ENCODE results near the gene SOD2.

SOD2 gene

DNA sequence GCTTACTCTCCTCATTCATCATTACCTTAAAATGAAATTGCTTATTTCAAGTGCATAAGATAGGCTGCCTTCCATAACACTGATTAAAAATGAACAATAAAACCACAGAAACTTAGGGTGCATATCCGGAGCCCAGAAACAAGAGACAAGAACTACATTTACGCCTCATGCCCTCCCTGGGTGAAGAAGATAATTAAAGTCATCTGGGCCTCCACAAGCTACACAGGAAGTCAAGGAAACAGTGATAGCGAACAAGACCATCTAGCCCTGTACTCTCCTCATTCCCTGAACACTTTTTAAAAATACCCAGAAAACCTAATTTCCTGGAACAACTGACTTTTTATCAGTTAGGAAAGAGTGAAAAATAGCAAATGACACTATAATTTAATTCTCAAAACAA, 6.3 kb downstream of the SOD2 start:
- Histone ChIP-seq H3K27ac (ENCODE audit: low read depth, low read length) (no peak overlapping the region), H2AFZ (ENCODE audit: low read depth, low read length, severe bottlenecking) (no peak overlapping the region)

DNA sequence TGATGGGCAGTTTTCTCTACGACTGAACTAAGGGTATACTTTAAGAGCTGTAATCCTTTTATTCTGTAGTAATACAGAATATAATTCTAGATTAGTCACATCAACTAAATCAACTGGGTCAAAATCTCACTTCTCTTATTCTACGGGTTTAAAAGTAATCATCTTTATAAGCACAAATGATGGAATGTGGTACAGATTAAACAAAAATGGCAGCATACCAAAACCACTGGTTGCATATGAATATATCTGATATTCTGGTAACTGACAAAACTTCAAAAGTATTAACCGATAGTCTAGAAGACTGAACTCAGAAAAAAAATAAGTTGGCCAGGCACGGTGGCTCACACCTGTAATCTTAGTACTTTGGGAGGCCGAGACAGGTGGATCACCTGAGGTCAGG, 7.0 kb downstream of the SOD2 start:
- Histone ChIP-seq H3K9ac (ENCODE audit: low read length) (no peak overlapping the region), H3K36me3 (ENCODE audit: low read length) (no peaks in the 10 kb centered on the region; the same call in none of the 2 replicates), H3K79me2 (ENCODE audit: insufficient read depth, low read length) (no peaks in the 10 kb centered on the region; the same call in 1 of the 2 replicates), H3K4me3 (ENCODE audit: insufficient read depth, low read length, poor library complexity, severe bottlenecking) (no peak overlapping the region), H3K27me3 (ENCODE audit: low read length) (no peaks in the 10 kb centered on the region), H2AFZ (ENCODE audit: low read depth, low read length, severe bottlenecking) (no peak overlapping the region), H3K4me2 (ENCODE audit: low read depth, low read length, poor library complexity, severe bottlenecking) (no peak overlapping the region), H3F3A (ENCODE audit: insufficient read depth) (no peaks in the 10 kb centered on the region), H3K27ac (ENCODE audit: low read depth, low read length) (no peak overlapping the region), H3K9me3 (ENCODE audit: insufficient read depth, low read length) (no peaks in the 10 kb centered on the region), H4K20me1 (ENCODE audit: low read depth, low read length) (no peaks in the 10 kb centered on the region), H3K9me2 (replicated peaks; ENCODE audit: insufficient read depth, low read length) (no peaks in the 10 kb centered on the region)
- TF ChIP-seq, protein P1, sequence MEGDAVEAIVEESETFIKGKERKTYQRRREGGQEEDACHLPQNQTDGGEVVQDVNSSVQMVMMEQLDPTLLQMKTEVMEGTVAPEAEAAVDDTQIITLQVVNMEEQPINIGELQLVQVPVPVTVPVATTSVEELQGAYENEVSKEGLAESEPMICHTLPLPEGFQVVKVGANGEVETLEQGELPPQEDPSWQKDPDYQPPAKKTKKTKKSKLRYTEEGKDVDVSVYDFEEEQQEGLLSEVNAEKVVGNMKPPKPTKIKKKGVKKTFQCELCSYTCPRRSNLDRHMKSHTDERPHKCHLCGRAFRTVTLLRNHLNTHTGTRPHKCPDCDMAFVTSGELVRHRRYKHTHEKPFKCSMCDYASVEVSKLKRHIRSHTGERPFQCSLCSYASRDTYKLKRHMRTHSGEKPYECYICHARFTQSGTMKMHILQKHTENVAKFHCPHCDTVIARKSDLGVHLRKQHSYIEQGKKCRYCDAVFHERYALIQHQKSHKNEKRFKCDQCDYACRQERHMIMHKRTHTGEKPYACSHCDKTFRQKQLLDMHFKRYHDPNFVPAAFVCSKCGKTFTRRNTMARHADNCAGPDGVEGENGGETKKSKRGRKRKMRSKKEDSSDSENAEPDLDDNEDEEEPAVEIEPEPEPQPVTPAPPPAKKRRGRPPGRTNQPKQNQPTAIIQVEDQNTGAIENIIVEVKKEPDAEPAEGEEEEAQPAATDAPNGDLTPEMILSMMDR (IDR thresholded peaks at IDR 0.05; ENCODE audit: insufficient read depth, low read length, poor library complexity, severe bottlenecking): no peak
- no peak for TF ChIP-seq EZH2phosphoT487 (conservative IDR thresholded peaks at IDR 0.05; ENCODE audit: low read length)

More for the DNA sequence above, 6.3 kb downstream of the SOD2 start:
- Histone ChIP-seq H3K9me2 (replicated peaks; ENCODE audit: insufficient read depth, low read length) (no peaks in the 10 kb centered on the region), H3F3A (ENCODE audit: insufficient read depth) (peaks cover 3% of the 10 kb centered on the region; the same call in 1 of the 2 replicates), H3K4me2 (ENCODE audit: low read depth, low read length, poor library complexity, severe bottlenecking) (no peak overlapping the region), H3K9ac (ENCODE audit: low read length) (no peak overlapping the region), H3K79me2 (ENCODE audit: insufficient read depth, low read length) (peaks cover 2% of the 10 kb centered on the region; the same call in 1 of the 2 replicates), H3K4me3 (ENCODE audit: insufficient read depth, low read length, poor library complexity, severe bottlenecking) (no peak overlapping the region), H4K20me1 (ENCODE audit: low read depth, low read length) (no peaks in the 10 kb centered on the region), H3K36me3 (ENCODE audit: low read length) (no peaks in the 10 kb centered on the region; the same call in none of the 2 replicates), H3K9me3 (ENCODE audit: insufficient read depth, low read length) (no peaks in the 10 kb centered on the region), H3K27me3 (ENCODE audit: low read length) (no peaks in the 10 kb centered on the region)
- TF ChIP-seq, protein P1 (IDR thresholded peaks at IDR 0.05; ENCODE audit: insufficient read depth, low read length, poor library complexity, severe bottlenecking): no peak
- no peak for TF ChIP-seq EZH2phosphoT487 (conservative IDR thresholded peaks at IDR 0.05; ENCODE audit: low read length)

DNA sequence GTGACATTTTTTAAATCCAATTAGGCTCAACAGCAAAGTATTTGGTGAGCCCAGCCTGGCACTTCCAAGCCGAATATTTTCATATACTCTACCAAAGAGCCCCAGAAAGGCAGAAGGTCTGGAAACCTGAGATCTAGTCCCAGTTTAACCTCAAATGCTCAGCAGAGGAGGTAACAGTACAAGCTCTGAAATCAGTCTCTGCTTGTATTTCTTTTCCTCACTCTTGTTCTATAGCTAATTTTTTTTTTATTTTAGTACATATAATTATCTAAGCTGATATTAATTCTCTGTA, 9.1 kb downstream of the SOD2 start:
- Histone ChIP-seq H3K27me3 (ENCODE audit: low read length) (no peaks in the 10 kb centered on the region), H3F3A (ENCODE audit: insufficient read depth) (no peaks in the 10 kb centered on the region), H3K9me3 (ENCODE audit: insufficient read depth, low read length) (no peaks in the 10 kb centered on the region), H3K4me3 (ENCODE audit: insufficient read depth, low read length, poor library complexity, severe bottlenecking) (no peak overlapping the region), H3K79me2 (ENCODE audit: insufficient read depth, low read length) (no peaks in the 10 kb centered on the region; the same call in 1 of the 2 replicates), H3K4me2 (ENCODE audit: low read depth, low read length, poor library complexity, severe bottlenecking) (no peak overlapping the region), H3K9ac (ENCODE audit: low read length) (no peak overlapping the region), H3K36me3 (ENCODE audit: low read length) (no peaks in the 10 kb centered on the region; the same call in none of the 2 replicates), H2AFZ (ENCODE audit: low read depth, low read length, severe bottlenecking) (no peak overlapping the region), H3K27ac (ENCODE audit: low read depth, low read length) (no peak overlapping the region), H4K20me1 (ENCODE audit: low read depth, low read length) (no peaks in the 10 kb centered on the region), H3K9me2 (replicated peaks; ENCODE audit: insufficient read depth, low read length) (no peaks in the 10 kb centered on the region)
- TF ChIP-seq, protein P1 (IDR thresholded peaks at IDR 0.05; ENCODE audit: insufficient read depth, low read length, poor library complexity, severe bottlenecking): no peak
- no peak for TF ChIP-seq EZH2phosphoT487 (conservative IDR thresholded peaks at IDR 0.05; ENCODE audit: low read length)
